GM19239 (cell line): ENCODE results near the gene ADGRD1.
"Not testable (repeated sequence)": the region's sequence is repeated elsewhere in the genome, so short reads cannot be mapped to it uniquely, and the experiment has no call there.

Experiments used
- DNase-seq: peaks from one replicate; pipeline ENCODE4 v3.0.0; 2011; ENCODE audit warnings: low spot score; ENCODE audit not compliant: insufficient read length
- FAIRE-seq: peaks from 2 replicates; lab custom pipeline; 2011; peaks lifted over from hg19 to GRCh38; lab: Jason Lieb, UNC

The ADGRD1 gene

DNA sequence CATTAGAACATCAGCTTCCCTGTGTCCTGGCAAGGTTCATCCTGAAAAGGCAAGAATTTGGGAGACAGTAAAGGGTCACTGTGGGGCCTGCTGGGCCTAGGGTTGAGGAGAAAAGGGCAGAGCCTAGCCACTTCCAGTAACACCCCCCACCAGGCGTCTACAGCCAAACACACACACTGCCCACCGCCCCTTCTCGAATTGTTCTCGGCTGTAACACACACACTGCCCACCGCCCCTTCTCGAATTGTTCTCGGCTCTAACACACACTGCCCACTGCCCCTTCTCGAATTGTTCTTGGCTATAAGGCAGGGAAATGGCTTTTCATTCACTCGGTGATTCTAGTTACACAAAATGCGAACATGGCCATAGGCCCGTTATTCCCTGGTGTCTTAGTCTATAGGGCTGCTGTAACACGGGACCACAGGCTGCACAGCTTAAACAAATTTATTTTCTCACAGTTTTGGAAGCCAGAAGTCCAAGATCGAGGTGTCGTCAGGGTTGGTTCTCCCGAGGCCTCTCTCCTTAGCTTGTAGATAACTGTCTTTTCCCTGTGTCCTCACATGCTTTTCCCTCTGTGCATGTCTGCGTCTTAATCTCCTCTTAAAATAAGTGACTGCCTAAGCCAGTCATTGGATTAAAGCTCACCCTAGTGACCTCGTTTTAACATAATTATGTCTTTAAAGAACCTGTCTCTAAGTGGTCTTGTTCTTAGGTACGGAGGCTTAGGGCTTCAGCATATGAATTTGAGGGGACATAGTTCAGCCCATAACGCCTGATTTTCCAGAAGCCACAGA is 171.0 kb downstream of the ADGRD1 start:
- FAIRE-seq (no peak), DNase-seq (no peak)

DNA sequence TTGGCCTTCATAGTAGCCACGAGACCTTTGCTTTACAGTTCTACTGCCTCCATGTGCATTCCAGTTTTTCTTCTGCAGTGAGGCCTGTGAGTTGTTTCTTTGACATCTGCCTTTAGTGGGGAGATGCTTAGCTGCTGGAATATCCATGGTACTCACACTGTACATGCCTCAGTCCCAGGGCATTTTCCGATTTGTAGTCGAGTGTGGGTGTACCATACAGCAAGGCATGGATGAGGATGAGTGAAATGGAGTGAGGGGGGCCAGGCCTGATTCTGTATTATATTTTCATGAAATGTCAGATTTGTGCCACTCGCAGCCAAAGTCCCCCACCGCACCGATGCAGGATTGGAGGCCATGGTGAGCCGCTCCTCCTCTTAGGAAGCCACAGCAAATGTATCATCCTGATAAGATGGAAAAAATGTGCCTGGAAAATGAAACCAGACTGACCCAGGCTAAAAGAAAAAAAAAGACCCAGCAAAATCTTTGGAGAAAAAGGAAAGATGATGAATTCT is 173.0 kb downstream of the ADGRD1 start:
- FAIRE-seq (no peak), DNase-seq (no peak)

DNA sequence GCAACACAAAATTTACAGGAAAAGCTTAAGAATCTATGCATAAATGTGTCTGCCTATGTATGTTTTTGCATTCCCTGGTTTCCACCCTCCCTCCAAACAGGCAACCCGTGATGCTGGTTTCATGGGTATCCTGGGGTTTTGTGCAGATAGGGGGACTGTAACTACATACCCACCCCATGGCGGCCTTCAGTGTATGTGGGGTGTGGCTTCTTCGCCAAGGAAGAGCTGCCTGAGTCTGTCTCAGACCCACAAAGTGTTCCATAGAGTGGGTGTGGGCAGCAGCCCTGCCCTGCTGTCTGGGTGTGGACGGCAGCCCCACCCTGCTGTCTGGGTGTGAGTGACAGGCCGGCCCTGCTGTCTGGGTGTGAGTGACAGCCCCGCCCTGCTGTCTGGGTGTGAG is 174.8 kb downstream of the ADGRD1 start:
- DNase-seq, result no peak
- no peak for FAIRE-seq

DNA sequence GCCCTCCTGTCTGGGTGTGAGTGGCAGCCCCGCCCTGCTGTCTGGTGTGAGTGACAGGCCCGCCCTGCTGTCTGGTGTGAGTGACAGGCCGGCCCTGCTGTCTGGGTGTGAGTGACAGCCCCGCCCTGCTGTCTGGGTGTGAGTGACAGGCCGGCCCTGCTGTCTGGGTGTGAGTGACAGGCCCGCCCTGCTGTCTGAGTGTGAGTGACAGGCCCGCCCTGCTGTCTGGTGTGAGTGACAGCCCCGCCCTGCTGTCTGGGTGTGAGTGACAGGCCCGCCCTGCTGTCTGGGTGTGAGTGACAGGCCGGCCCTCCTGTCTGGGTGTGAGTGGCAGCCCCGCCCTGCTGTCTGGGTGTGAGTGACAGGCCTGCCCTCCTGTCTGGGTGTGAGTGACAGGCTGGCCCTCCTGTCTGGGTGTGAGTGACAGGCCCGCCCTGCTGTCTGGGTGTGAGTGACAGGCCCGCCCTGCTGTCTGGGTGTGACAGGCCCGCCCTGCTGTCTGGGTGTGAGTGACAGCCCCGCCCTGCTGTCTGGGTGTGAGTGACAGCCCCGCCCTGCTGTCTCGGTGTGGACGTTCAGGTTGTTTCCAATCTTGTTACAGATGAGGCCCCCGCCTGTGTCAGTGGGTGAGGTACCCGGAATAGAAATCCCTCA is 175.4 kb downstream of the ADGRD1 start:
- not testable (repeated sequence) for FAIRE-seq, DNase-seq

GRCh38 chr12:131129839-131130238 is 176.1 kb downstream of the ADGRD1 start:
- FAIRE-seq (no peak), DNase-seq (no peak)

- DNase-seq (no peak), FAIRE-seq (no peak)
Observed at GRCh38 chr12:131130311-131130911, 176.7 kb downstream of the ADGRD1 start.

DNA sequence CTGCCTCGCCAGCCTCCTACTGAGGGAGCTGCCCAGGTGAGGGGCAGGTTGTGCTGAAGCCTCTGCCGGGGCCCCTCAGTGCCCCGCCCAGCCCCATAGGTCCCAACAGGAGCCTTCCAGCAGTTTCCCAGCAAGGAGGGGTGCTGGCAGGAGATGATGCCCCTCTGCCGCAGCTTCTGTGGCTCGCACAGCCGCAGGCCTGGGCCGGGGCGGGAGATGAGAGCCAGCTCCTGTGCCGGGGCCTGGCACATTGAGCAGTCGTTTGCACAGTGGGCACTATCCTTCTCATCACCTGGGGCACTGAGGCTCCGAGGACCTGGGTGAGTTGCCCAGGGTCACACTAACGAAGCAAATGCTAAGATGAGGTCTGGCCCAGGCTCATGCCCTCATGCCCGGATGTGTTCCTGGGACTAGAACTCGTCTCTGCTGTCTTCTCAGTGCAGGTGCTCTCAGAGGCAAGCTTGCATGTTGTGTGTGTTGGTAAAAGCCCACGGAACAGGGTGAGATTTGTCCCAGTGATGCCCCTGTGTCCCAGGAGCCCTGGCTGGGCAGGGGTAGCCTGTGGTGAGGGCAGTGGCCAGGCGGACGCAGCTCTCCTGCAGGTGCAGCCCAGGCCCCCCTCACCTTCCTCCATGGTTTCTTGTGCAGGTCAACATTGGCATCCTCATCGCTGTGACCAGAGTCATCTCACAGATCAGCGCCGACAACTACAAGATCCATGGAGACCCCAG is 177.5 kb downstream of the ADGRD1 start:
- DNase-seq (no peak), FAIRE-seq (no peak)

- DNase-seq (no peak), FAIRE-seq (no peak)
Observed at GRCh38 chr12:131131808-131132117, 178.1 kb downstream of the ADGRD1 start.

DNA sequence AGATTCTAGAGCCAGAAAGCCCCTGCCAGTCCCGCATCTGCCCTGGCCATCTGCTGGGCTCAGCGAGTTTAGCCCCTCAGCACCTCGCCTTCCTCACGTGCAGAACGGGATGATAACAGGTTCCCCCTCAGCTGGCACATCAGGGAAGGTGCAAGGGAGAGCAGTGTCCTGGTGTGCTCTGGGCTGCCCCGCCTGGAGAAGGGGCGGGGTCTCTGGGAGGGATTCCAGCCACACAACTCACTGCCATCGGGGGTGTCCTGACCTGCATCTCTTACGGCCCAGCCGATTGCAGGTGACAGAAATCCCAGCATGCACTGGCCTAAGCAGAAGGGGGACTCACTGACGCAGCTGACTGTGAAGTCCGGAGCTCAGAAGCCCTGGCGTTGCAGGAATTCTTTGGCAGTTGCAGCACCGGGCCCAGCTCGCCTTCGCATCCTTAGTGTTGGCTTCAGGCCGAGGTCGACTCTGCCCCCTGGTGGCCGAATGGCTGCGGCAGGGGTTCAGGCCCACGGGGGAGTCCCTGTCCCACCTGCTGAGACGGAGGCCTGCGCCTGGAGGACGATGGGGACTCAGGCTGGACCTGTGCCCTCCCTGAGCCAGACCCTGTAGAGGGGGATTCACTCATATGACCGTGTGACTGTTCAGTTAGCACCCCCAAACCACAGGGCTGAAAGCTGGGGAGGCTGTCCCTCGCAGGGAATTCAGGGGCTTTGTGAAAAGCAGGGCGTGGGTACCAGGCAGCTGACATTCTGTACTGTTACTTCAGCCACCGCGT is 178.6 kb downstream of the ADGRD1 start:
- DNase-seq (peak; percentile 90), FAIRE-seq (peak; percentile 18)

DNA sequence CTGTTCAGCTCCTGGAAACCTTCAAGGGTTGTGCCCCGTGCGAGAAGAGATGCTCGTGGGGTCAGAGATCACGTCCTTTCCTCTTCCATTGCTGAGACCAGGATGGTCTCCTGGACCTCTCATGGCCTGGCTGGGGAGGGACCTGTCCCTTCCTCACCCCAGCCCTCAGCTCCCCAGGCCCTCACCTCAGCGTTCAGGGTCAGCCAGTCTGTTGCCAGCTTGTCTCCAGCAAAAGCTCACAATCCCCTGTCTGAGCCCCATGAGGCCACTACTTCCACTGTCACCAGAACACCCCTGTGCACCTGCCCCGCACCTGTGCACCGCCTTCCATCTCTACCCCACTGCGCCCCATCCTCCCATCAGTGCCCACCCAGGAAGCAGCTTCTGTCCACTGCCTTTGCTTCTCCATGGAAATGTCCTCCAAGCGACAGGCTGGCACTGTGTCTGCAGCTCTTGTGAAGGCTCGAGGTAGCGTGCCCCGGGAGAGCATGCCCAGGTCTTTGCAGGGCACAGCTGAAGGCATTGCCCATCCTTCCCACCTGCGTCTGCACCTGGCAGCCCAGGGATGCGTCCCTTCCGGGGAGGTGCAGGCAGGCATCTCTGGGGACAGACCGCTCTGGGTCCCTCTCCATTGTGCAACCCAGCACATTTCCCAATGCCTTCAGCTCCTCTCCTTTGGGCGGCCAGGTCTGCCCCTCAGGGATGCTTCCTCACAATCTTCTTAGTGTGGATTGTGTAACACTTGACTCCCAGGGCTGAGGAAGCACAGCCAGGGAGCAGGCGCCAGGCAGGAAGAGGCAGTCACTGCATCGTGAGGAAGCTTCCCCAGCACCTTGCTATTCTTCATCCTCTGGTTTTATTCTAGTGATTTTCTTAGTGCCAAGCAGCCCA is 179.6 kb downstream of the ADGRD1 start:
- FAIRE-seq, result no peak

GRCh38 chr12:131133994-131134393 is 180.3 kb downstream of the ADGRD1 start:
- DNase-seq (no peak), FAIRE-seq (no peak)

More for the DNA sequence above, 179.6 kb downstream of the ADGRD1 start:
- DNase-seq, result no peak

DNA sequence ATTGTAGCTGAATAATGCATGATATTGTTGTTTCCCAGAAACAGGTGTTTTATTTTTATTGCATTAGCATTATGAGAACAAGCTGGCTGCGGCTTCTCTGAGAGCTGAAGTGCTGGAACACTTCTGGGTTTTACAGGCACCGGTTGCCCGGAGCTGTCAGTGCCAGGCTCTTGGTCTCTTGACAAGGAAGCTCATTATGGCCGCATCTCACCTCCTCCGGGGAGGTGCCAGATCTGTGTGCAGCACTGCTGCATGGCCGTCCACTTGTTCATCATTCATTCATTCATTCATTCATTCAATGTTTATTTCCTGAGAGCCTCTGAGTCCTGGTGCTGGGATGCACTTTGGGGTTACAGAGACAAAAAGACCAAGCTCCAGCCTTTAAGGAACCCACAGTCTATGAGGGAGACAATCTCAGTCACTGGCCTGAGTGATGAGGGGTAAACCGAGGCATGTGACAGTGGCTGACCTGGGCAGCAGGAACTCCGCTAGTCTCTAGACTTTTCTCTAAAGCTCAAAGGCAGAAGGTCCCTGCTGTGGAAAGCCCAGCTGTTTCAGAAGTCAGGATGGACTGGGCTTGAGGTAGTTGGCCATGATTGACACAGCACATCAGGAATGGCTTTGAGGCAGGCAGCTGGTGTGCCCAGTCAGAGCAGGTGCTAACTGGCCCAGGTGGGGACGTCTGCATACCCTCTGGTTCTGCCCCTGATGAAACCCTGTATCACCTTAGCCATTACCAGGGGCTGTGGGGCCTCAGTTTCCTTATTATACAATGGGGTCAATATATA is 181.0 kb downstream of the ADGRD1 start:
- DNase-seq (no peak), FAIRE-seq (no peak)

DNA sequence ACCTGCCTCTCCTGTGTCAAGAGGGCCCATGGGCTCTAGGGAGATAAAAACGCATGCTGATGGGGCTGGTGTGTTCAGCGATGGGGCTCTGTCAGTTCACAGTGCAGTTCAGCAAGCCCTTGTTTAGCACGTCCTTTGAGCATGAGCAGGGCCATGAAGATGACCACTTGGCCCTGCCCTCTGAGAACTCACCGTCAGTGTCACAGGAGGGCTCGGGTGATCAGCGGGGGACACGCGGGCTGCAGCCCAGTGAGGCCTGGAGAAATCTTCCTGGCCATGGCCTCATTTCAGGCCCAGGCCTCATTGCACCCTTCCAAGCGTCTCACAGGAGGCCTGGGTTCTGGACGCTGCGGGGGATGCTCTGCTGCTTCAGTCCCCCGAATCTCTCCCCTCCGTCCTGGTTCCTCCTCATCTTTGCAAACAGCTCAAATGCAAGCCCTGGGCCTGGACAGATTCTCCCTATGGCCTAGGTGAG is 181.6 kb downstream of the ADGRD1 start:
- no peak for DNase-seq

GRCh38 chr12:131135786-131136538 is 182.3 kb downstream of the ADGRD1 start:
- no peak for FAIRE-seq
- DNase-seq, result no peak

More for the DNA sequence above, 181.6 kb downstream of the ADGRD1 start:
- no peak for FAIRE-seq

DNA sequence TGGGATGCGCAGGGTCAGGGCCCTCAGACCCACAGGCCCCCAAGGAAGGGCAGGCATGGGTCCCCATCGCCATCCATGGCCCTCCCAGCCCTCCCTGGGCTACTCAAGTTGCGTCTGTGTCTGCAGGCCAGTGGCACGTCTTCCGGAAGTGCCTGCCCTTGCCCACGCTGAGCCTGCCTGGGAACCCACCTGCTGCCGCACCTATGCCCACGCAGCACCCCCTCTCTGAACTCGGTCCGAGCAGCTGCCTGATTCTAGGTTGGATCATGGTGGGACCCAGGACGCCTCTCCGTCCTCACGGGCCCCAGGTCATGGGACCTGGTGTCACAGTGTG is 182.8 kb downstream of the ADGRD1 start:
- DNase-seq, result no peak
- no peak for FAIRE-seq

GRCh38 chr12:131137009-131137835 is 183.5 kb downstream of the ADGRD1 start:
- no peak for DNase-seq
- FAIRE-seq, result no peak
